Hematopoietic multipotent progenitor cell treated with erythropoietin and hydrocortisone succinate and interleukin-3 and kit ligand, for 17 days (in vitro differentiated cells): Measurements from ENCODE around the gene CIRBP.

Experiments used
- DNase-seq: peaks from one replicate; pipeline ENCODE4 v3.0.0-alpha.2; 2015; ENCODE audit warnings: low spot score

CIRBP gene

DNA sequence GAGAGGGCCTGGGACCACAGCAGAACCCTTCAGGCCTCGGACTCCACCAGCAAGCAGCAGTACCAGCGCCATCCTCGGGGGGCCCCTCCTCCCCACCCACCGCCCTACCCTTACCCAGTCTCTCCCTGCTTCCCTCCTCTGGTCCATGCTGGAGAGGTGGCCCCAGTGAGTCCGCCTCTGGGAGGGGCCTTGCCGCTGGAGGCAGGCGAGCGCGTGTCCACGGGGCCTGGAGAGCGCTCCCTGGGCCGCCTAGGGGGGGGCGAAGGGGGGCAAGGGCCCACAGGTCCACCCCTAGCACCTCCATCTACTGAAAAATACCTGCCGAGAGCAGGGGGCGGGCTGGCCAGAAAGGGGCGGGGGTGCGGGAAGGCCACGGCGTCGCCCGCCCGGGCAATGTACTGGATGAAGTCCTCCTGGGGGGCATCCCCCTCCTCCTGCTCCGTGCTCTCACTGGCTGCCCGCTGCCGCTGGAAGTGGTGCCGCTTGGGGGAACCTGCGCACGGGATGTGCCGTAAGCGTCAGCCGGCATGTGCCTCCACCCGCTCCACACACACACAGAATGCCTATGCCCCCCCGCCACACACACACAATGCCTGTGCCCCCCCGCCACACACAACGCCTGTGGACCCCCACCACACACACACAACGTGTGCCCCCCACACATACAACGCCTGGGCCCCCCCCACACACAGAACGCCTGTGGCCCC lies 38.2 kb upstream of the CIRBP start:
- DNase-seq: no peak

DNA sequence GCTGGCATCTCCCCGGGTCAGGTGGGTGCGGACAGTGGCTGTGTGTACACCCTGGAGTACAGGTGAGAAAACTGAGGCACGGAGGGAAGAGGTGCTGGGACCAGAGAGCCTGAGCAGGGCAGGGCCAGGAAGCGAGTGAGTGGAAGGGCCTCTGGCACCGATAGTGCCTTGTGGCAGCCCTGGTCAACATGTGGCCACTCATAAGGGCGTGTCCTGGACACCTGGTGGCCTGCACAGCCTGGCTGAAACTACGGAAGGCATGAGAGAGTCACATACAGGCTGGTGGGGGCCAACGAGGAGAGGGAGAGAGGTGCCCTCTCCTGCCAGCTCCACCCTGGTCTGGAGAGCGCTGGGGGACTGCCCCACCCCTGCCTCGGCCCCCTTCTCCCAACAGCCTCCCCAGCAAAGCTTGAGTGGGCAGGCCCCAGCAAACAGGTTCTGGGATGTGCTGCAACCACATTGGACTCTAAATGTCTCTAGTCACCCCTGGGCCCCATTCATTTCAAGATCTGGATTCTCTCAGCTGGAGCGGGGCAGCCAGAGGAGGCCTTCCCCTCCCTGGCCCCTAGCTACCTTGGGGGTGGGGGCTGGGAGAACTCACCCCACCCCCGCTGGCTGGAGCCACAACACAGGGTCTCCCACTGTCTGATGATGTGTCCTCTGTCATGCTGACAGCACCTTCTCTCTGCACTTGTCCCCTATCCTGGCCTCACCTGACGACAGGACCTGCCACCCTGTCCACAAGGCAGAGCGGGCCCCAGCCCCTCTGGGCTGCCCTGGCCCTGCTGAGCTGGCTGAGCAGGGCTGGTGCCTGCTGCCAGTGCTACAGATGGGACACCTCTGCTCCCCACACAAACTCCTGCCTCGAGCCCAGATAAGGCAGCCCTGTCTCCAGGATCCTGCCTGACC lies 37.1 kb upstream of the CIRBP start:
- DNase-seq: no peak

DNA sequence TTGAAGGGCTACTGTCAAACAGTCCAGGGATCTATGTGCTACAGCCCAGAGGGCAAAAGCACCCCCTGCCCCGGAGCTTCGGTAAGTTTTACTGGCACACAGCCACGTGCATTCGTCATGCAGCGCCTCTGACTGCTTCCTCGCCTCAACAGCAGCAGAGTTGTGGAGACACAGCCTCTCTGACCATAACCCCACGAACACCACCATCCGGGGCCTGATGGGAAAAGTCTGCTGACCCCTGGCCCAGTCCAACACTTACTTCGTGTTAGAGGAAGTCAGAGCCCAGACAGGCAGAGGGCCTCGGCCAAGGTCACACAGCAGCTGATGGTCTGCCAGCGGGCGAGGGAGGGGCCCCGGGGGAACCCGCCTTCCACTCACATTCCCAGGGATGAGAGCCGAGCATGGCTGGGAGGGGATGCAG lies 36.5 kb upstream of the CIRBP start:
- DNase-seq: no peak

DNA sequence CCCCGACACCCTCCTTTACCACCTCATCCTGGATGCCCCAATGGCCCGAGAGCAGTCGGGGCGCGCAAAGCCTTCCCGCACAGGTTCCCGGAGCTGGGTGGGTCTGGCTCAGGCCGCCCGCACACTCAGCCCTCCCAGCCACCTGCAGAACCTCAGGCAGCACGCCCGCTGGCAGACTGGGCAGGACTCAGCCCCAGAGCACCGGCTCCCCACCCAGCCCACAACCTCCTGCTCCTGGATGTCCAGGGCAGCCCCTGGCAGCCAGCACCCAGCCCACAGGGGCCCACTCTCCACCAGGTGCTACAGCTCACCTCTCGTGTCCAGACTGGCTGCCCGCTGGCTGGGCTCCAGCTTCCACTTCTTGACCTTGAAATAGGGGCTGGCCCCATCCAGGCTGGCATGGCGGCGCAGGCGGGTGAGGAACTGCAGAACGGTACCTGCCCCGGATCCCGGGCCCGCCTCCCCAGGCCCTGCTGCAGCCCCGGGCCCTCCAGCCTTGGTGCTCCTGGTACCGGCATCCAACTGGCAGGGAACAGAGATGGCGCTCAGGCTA lies 35.9 kb upstream of the CIRBP start:
- DNase-seq: no peak

GRCh38 chr19:1234051-1234954 lies 34.8 kb upstream of the CIRBP start:
- no peak for DNase-seq

DNA sequence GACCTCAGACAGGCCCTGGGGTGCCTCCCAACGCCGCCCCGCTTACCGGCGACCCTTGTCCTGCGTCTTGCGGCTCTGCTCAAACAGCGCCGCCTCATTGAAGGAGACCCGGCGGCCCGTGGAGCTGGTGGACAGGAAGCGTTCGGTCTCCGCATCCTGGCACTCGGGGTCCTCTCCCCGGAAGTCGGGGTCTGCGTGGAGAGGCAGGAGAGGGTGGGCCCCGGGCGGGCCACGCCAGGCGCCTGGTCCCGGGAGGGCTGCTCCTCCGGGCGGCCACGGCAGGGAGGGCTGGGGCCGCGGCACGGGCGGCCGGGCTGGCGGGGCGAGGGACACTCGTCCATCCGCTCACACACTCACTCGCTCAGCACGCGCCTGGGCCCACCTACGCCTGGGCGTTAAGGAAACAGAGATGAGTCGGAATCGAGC lies 34.2 kb upstream of the CIRBP start:
- no peak for DNase-seq

DNA sequence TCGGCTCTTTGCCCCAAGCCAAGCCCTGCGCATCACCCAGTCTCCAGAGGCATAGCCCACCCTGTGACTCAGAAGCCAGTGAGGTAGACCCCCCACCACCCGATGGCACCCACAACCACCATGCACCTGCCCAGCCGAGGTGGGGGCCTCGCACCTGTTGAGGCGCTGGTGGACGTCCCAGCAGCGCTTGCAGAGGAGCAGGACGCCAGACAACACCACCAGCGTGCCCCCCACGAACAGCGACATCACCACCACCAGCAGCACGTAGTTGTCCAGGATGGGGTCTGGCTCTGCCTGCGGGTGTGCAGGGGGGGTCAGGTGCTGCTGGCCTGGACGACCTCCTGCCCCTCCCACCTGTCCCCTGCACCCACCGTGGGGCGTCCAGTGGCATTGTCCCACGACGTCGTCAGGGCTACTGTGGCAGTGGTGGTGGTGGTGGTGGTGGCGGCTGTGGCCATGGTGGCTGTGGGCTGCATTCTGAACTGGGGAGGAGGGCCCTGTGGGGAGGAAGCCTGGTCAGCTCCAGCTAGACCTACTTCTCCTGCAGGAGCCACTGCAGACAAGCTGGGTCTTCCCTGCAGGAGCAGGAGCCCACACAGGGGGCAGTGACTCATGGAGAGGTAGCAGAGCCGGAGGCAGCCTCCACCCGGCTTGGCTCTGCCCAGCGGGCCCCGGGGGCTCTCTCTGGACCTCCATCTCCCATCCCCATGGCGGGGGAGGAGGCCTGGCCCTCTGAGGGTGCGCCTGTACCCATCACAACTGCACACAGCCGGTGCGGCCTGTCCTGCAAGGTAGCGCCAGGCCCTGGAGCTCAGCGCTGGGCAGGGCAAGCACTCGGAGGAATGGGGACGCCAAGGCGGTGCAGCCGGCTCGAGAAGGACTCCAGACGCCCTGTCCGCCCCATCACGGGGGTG lies 33.2 kb upstream of the CIRBP start:
- no peak for DNase-seq

- no peak for DNase-seq
Measured at GRCh38 chr19:1236576-1236975, 32.6 kb upstream of the CIRBP start.

GRCh38 chr19:1237027-1237659 lies 32.0 kb upstream of the CIRBP start:
- no peak for DNase-seq

- no peak for DNase-seq
Measured at GRCh38 chr19:1237754-1238368, 31.3 kb upstream of the CIRBP start, which contains the start of gene CBARP. Gene CBARP, minus strand, starts transcription at chr19:1238005. Its CDS starts 1,905 bp downstream, at chr19:1236100.

DNA sequence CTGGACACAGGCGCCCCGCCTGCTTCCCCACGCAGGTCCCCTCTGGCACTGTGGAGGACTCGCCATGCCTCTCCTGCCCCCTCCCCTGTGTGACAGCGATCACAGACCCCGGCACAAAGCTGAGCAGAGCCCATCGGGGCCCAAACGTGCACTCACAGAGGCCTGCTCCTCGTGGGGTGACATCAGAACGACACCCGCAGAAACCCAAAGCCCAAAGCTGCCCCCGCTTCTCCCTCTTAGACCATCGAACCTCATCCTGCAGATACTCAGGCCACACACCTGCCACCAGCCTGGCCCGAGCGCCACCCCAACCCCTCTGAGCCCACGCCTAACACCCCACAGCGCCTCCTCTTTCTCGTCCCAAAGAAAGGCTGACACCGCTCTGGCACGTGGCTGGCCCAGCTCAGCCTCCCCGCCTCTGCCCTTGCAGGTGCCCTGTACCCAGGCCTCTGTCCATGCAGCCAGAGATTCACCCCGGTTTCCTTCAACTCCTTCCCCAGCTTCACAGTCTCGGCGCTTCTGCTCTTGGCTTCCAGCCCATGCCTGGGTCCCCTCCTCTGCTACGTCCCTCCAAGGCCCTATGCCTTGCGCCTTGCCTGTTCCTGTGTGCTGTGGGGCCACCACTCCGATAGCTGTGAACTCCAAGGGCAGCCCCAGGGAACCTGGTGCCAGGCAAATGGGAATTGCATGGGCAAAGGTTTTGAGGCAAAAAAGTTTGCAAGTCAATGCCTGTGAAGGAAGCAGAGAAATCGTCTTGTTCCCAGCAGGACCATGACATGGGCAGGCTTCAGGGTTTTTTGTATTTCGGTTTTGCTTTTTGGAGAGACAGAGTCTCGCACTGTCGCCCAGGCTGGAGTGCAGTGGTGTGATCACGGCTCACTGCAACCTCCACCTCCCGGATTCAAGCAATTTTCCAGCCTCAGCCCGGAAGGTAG lies 30.5 kb upstream of the CIRBP start:
- no peak for DNase-seq

GRCh38 chr19:1239420-1239795 lies 29.7 kb upstream of the CIRBP start:
- no peak for DNase-seq

DNA sequence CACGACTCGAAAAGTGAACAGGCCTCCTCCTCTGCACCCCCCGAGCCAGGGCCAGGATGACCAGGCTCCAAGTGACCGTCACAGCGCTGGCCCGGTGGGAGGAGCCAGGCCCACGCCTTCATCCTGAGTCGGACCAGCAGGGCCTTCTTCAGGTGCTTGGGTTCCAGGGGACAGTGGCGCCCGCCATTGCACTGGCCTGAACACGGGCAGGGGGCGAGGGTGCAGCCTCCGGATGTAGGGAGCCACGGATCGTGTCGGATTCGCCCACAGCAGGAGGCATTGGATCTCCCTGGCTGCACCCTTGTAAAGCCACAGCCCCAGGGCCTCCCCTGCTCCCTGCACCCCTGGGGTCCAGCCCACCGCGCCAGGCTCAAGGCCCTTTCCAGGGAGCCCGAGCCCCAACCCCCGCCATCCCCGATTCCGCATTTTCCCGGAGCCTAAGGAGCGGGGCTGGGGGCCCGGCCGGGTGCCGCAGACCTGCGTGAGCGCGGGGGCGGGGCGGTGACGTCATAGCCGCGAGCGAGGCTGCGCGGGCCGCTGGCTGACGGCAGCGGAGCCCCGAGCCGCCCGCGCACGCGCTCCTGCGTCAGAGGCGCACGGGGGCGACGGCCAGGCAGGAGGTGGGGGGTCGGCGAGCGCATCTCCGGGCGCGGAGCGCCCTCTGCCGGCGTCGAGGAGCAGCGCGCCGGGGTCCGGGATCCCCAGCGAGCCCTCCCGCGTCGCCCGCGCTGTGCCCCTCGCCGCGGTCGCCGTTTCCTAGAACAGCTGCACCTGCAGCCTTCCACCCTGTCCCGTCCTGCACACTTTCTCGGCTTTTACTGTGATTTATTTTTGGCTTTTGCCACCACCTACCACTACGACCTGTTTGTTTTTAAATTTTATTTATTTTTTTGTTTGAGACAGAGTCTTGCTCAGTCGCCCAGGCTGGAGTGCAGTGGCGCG lies 29.1 kb upstream of the CIRBP start:
- DNase-seq: peak; percentile 80

- DNase-seq: no peak
Measured at GRCh38 chr19:1240925-1241324, 28.2 kb upstream of the CIRBP start.

GRCh38 chr19:1241417-1242095 lies 27.6 kb upstream of the CIRBP start, which contains the start of gene ATP5F1D:
Gene ATP5F1D, plus strand, starts transcription at chr19:1241751. Its CDS starts 100 bp downstream, at chr19:1241851.
- peak; percentile 93 for DNase-seq

DNA sequence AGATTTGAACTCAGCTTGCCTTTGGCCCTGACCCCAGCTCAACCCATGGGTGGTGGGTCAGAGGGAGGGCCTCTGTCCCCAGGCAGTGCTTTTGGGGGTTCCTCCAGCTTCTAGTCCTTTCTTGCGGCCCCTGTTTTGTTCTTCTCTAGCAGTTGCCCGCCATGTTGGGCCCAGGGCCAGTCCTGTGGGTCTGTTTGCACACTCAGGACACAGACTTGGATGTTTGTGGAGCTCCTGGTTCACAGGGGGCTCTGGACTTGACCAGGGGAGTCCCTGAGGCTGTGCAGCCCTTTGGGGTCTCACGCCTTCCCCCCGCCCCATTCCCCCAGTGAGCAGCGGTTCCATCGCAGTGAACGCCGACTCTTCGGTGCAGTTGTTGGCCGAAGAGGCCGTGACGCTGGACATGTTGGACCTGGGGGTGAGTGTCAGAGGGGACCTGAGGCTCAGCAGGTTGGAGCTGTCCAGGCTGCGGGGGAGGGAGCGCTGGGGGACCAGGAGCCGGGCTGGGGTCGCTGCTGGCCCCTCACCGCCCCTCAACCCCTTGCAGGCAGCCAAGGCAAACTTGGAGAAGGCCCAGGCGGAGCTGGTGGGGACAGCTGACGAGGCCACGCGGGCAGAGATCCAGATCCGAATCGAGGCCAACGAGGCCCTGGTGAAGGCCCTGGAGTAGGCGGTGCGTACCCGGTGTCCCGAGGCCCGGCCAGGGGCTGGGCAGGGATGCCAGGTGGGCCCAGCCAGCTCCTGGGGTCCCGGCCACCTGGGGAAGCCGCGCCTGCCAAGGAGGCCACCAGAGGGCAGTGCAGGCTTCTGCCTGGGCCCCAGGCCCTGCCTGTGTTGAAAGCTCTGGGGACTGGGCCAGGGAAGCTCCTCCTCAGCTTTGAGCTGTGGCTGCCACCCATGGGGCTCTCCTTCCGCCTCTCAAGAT lies 25.1 kb upstream of the CIRBP start:
- peak; percentile 90 for DNase-seq
